ENCODE results near the gene HACD2.

Gene HACD2

DNA sequence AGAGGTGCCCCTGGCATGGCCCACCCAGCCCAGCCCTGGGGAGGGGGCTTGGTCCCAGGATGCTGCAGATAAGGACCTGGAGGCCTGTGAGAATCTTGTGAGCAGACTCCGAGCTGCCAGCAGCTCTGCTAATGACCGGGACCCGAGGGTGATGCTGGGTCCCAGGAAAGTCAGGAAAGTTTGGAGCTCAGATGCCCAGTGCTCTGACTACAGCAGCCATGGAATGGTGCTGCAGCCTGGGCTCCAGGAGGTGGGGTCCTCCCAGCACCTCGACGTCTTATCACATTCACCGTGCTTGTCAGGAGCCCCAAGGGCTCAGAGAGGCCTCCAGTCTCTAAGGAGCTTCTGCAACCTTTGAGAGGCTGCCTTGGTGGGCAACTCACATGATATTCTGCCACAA is 101.7 kb downstream of the HACD2 start:
- DNase-seq (ENCODE audit: low read depth in 2 of 2) = no peak

DNA sequence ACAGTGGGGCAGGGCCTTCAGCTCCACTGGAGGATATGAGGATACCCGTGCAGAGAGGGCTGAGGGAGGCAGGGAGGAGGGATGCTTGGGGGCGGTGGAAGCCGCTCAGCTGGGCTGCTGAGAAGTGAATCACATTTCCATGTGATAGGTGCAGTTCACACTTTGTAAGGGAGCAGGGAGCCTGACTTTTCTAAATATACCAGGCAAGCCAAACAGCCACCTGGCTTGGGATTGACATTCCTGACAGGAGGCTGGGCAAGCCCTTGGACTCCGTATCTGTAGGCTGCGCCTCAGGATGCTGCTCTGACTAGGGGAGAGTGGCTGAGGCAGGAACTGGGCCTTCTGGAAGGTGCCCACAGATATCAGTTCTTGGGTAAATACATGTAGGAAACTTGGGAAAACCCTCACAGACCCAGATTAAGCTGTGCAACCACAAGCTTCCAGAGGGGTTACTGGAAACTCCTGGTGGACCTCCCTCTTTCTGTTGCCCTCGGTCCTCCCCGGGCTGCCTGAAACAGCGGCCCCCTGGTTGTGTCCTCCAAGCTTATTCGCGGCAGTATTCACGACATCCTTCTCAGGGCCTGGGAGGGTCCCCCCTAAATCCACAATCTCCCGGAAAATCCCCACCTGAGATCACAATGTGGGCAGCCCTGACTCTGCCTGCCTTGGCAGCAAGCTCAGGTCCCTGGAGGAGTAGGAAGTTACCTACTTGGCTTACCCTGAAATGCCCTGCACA is 103.0 kb downstream of the HACD2 start:
- no peak for DNase-seq (ENCODE audit: low read depth in 2 of 2)

DNA sequence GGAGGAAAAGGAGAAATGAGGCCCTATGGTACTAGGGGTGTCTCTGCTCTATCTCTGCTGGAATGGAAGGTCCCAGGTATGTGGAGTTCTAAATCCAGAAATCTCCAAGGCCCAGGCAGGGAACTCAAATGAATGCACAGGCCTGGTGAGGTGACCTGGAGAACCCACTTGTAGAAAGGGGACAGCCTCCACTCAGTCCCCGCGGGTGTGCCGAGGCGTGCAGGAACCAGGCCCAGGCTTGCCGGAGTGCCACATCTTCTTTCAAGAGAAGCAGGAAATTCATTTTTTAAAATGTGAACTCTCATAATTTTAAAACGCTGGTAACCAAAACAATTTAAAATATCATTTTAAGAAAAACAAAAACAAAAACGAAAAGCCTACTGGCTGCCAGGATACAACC is 103.8 kb downstream of the HACD2 start:
- no peak for DNase-seq (ENCODE audit: low read depth in 2 of 2)

DNA sequence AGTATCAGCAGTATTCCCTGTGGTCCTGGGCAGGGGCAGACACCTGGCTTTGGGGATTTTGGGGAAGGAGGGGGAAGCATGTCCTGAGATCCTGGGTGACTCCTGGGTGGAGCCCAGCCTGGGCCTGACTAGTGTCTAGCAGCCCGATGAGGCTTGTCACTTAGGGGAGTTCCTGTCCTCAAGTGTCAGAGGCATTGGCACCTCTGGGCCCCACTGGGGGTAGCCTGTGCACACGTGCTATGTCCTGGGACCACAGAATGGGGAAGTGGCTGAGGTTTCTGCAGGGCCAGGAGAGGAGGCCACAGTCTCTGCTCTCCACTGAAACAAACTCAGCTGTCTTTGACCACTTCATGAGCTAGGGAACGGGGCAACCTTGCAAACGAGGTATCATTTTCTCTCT is 104.4 kb downstream of the HACD2 start:
- DNase-seq (ENCODE audit: low read depth in 2 of 2) = no peak

DNA sequence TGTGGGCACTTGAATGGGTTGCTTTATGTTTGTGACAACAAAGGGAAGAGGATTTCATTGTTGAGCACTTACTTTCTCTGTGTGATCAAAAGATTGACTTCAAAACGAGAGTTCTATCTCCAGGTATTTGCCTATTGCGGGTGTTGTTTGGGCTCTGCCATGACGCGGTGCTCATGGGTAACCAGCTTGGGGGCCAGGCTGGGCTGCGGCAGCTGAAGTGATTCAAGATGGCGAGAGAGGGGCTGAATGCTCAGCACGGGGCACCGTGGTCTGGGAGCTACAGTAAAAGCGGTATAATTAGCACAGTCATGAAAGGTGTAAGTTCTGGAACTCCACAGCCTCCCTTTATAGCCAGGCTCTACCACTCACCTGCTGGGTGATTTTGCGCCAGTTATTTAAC is 105.0 kb downstream of the HACD2 start:
- no peak for DNase-seq (ENCODE audit: low read depth in 2 of 2)

DNA sequence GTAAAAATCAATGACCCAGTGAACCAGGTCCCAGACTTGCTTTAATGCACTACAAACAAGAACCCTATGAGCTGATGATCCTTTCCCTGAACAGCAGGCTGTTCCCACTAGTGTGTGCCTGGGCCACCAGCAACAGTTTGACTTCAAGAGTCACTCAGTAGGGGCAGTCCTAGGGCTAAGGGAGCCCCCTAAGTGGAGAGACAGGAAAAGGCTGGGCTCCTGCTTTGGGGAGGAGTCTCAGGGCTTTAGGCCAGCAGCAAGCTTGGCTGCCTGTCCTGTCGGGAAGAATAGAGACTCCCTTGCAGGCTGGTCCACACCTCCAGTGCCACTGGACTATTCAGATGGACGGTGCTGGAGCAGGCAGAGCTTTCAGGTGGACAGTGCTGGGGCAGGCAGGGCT is 106.5 kb downstream of the HACD2 start:
- DNase-seq (ENCODE audit: low read depth in 2 of 2) = no peak

DNA sequence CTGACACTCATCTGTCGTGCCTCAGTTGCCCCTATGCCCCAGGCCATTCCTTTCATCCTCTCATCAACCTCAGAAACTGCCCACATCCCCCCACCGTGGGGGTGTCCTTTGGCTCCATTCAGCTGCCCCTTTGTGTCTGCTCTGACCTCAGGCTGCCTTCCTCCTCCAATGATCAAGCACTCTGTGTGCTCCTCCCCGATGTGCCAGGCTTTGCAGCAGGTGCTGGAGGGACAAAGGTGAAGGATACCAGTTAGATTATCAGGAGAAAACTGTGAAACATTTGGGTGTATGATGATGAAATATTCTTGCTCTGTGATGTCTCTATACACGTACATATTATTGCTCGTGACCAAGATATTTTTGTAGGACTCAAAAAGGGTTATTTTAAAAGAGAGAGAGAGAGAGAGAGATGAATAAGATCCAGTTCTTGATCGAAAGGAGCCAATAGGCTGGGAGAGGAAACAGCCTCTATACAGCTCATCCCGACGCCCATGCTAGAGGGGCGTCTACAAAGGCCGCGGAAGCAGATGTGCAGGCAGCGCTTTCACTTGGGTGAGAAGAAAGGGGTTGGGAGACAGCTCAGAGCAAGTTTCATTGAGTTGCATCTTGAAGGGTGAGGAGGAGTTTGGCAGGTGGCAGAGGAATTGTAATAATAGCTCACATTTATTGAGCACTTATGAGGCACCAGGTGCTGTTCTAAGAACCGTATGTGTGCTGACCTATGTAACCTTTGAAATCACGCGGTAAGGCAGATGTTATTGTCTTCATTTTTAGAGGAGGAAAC is 107.7 kb downstream of the HACD2 start:
- no peak for DNase-seq (ENCODE audit: low read depth in 2 of 2)

DNA sequence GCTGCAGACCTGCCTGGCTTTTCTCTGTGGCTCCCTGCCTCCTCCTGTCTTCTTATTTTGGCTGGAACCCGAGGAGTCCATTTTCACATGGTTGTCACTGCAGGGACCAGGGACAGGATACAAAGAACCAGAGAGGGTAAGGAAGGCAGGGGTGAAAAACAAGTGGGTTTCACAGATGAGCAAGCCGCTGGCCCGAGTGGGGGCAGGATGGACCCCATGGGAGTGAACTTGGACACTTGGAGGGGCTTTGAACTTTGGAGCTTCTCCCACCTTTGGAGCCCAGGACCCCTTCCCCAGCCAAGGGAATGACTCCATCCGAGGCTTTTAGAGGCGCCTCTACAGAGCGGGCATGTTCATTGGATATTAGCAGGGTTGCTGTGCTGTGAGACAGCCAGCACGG is 109.1 kb downstream of the HACD2 start:
- no peak for DNase-seq (ENCODE audit: low read depth in 2 of 2)

DNA sequence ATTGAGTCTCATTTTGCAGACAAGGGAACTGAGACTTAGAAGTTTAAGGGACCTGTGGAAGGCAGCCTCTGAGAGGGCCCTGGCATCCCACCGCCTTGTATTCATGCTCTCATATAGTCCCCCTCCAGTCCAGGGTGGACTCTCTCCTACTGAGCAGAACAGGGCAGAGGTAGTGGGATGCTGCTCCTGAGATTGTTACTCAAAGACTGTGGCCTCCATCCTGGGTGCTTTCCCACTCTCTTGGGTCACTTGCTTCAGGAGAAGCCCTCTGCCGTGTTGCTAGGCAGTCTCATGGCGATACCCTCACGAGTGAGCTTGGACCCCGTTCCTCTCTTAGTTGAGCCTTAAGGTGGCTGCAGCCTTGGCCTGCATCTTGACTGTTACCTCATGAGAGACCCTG is 113.7 kb downstream of the HACD2 start:
- no peak for DNase-seq (ENCODE audit: low read depth in 2 of 2)

DNA sequence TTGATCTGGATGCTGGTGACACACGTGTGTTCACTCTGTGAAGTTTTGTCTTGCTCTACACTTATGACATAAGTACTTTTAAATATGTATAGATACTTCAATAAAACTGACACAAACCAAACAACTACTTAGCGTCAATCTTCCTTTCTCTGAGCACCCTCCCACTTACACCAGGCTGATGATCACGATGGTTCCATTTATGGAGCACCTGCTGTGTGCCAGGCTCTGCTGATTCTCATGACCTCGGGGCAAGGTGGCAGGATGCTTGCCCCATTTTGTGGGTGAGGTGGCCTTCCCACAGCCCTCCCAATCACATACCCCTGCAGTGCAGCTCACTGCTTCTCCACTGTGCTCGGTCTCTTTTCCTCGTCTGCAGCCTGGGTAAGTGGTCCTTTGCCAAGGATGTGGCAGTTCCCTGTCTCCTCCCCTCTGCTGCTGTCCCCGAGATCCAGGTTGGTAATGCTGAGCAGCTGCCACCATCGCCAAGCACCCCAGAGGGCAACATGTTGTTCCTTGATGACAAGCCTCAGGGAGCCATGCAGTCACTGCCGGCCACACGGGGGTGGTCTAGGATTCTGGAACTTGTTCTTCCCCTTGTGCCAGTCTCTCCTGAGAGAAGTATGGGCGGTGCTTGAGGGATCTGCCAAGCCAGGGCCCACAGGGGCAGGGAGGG is 115.4 kb downstream of the HACD2 start:
- DNase-seq (ENCODE audit: low read depth in 2 of 2) = no peak

DNA sequence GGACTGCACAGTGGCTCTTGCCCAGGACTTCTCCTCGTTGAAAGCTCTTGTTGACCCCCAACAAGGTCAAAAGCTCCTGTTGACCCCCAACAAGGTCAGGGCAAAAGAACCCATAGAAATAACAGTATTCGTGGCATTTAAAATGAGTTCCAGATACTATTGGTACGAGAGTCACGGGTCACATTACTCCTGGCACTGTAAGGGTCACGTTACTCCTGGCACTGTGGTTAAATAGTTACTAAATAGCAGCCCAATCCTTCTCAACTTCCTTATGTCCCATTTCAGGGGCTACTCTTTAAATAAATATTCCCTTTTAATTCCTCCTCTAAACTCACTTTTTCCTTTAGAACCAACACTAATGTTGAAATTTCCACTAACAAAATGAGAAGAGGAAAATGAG is 117.8 kb downstream of the HACD2 start:
- no peak for DNase-seq (ENCODE audit: low read depth in 2 of 2)

DNA sequence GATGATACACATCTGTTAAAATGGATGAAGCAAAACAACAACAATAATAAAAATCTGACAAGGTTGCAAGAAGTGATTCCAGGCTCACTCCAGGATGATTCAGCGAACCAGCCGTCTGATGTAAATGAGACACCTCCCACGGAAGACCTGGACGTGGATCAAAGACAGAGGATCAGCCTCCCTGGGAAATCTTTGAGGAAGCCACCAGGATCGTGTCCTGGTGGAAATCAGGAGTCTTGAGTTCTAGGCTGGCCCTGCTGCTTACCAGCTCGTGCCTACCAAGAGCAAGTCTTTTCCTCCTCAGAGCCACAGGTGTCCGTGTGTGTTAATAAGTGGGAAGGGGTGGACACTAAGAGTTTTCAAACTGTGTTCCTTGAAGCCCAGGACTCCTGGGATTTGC is 120.6 kb downstream of the HACD2 start:
- DNase-seq (ENCODE audit: low read depth in 2 of 2) = no peak

DNA sequence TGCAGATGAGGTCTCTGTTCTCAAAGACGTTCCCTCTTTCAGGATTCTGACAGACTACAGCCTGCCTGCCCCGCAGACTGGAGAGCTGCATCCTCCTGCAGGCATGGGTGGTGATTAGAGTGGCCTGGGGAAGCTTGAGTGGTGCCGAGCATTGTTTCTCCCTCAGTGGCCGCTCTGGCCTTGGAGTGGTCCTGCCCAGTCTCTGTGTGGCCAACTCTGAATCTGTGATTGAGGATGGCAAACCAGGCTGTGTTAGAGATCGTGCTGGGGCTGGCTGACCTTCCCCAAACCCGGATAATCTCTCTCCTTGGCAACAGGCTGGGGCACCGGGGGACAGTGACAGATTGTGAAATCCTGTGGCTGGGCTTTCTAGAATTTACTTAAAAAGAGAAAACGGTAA is 125.0 kb downstream of the HACD2 start:
- DNase-seq (ENCODE audit: low read depth in 2 of 2) = no peak

DNA sequence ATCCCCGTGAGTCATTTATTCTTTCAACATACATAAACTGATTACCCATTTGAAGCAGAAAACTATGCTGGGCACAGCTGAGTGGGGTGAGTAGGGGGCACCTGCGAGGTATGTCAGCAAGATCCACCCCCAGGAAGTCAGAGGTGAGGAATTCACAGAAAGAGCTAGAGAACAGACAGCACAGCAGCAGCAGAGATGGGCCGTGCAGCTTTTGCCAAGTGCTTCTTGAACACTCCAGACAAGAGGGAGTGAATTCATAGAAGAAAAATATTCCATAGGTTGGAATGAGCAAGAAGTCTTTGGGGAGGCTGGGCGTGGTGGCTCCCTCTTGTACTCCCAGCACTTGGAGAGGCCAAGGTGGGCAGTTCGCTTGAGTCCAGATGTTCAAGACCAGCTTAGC is 126.6 kb downstream of the HACD2 start:
- no peak for DNase-seq (ENCODE audit: low read depth in 2 of 2)

DNA sequence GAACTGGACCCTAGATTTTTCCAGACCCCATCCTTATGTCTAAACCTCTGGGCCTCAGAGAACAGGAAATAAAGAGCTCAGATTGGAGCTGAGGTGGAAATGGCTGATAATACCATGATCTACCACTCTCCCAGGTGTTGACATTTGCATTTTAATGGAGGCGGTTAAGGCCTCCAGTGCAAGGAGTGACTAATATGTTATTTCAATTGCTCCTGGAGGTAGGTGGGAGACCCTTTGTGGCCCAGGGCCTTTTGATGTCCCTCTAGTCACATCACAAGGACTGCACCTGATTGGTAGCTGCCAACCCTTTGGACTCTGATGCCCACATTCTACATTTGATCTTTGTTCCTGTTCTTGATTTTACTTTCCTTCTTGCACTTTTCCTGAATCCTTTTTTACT is 127.0 kb downstream of the HACD2 start:
- DNase-seq (ENCODE audit: low read depth in 2 of 2) = no peak

DNA sequence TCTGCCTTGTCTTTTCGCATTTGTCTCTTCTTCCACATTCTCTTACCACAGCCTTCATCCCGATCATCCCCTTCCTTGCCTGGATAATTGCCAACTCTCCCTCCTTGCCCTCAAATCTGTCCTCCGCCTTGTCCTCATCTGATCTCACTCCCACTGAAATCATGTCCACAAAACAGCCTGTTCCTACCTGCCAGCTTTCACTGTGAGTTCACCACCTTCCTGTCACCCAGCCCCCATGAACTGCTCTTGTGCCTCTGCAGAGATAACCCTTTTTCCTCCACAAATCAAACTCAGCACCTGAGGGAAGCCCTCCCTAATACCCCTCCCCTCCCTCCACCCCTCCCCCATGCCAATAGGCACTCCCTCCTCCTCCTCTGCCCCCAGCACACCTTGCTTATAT is 131.2 kb downstream of the HACD2 start:
- DNase-seq (ENCODE audit: low read depth in 2 of 2) = no peak

DNA sequence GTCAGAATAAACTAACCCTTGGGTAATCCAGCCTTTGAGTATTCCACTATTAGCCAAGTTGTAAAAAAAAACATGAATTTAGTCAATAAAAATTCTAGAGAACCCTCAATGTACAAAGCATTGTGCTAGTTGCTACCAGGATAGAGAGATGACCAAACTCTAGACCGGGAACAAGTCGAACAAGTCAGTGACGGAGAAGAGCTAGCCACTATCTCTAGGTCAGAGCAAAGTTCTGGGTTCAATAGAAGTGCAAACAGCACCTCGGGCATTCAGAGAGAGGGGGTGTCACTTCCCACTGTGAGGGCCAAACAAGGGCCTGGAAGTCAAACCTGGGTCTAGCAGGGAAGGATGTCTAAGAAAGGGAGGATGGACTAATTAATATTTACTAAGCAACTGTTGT is 133.7 kb downstream of the HACD2 start:
- DNase-seq (ENCODE audit: low read depth in 2 of 2) = no peak

DNA sequence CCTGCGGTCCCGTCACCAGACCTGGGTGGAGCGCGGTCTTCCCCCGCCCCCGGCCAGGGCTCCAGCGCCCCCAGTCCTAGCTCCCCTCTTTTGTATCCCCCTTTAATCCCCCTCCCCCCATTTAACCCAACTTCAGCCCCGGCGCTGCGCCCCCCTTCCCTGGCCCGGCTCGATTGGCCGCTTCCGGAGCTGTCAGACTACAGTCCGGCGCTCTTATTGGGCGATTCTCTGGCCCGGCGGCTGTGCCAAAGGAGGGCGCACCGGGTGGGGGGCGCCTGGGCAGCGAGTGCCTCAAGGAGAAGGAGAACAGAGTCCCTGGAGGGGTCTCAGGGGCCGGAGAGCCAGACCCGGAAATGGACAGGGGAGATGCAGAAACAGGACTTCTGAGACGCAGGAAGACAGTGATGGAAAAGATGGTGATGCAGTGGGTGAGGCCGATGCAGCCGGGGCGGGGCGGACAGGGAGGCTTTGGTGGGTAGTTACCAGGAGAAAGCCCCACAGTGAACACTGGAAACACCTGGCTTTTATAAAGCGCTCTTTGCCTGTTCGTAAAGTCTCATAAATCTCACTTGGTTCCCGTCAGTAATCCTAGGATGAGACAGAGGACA is 134.8 kb downstream of the HACD2 start:
- no peak for DNase-seq (ENCODE audit: low read depth in 2 of 2)

DNA sequence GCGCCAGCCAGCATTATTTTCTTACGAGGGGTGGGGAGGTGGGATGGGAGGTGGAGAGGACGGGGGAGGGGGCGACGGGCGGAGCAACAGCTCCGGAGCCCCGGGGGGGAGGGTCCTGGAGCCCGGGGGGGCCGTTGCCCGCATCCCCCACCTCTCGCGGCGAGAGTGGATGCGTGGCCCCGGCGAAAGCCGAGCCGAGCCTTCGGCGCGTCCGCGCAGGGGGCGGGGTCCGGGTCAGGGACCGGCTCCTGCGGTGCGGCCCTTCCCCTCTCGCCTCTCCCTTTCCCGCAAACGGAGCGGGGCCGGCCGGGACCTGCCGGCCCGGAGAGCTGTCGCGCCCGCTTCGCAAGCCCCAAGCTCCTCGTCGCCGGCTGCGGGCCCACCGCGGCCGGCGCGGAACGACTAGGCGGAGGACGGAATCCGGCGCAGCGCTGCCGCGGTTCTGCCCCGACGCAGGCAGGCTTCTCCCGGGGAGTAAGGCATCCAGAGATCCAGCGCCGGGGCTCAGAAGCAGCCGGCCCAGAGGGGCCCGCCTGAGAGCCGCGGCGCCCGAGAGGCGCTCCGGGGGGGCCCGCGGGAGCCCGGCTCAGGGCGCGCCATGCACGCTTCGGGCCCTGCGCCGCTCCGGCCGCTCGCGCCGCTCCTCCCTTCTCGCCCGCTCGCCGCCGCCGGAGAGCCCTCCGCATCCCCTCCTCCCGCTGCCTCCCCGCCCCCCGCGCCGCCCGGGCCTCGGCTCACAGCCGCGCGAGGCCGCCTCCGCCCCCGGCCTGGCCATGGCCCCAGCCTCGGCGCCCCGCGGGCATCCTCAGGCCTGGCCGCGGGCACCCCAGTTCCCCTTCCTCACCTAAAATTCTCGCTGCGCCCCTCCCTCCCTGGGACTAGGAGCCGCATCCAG is 135.5 kb downstream of the HACD2 start:
- no peak for DNase-seq (ENCODE audit: low read depth in 2 of 2)

DNA sequence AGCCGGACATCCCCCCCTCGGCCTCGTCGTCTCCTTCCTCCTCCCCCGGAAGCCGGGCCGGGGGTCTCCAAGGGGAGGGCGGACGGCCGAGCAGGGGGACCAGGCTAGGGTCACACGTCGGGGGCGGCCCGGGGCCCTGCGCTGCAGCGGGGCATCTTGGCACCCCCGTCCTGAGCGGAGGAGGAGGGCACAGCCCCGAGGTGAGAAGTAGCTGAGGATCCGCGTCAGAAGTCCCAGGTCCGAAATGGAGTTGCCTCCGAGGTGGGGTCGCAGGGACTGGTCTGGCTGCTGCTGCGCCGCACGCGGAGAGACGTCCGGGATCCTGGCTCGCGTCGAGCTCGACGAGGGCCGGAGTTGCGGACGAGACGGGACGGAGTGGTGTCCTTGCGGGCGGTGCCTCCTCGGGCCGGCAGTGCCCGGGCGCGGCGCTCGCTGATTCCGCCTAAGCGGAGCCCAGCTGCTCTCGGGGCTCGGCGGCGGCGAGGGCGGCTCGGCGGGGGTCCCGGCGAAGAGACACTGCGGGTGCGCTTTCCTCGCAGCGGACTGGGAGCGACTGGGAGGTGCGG is 136.2 kb downstream of the HACD2 start, which contains the start of gene ADCY5:
ADCY5 (minus strand) TSS at position 555 of the 566 bp plus-strand sequence; CDS start at position 10, 545 bp downstream.
- no peak for DNase-seq (ENCODE audit: low read depth in 2 of 2)

All from stimulated activated CD4-positive, alpha-beta T cell treated with anti-CD3 and anti-CD28 coated beads, Interleukin-1b, Interleukin-23, amount 100 ng/mL, for 4 hours (primary cell).